Measurements from ENCODE around the gene RDH13. TPM values are rescaled to one million over a fixed set of nuclear protein-coding genes. Genes with fewer than 3 reads are reported as not detected.

RDH13 gene
- total and polyA plus RNA-seq, 10 of the 15 experiments (the other 5 are each of a cell fraction or from before 2014, with no cell fraction given), result 1.3 to 11.6 (median 8.9) TPM

DNA sequence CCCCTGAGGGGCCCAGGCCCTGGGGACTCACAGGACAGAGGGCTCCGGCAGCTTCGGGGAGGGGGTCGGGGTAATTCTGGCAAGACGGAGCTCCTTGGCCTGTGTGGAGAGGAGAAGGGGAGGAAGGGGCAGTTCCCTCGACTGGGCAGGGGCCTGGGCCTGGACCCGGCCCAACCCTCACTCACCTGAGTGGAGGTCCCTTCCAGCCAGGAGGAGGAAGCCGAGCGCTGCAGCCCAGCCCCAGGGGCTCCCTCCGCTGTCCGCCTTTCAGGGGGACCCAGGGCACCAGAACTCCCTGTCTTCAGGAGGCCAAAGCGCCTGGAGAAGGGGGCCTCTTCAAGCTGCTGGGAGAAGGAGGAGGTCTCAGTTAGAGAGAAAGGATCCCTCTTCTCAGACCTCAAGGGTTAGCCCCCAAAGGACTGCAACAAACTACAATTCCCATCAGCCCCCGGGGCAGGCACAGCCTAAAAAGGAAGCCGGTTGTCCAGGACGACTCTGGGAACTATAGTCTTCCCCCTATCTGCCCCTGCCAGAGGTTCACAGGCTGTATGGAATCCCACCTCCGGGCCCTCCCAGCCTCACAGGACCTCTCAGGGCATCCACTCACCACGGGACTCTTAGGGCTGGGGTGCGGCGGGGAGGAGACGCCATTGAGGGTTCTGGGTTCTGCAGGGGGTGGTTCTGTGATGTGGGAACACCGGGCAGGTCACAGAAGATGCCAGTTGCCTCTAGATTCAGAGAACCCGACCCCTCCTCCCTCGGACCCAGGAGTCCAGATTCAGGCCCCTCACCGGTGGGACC is 32.5 kb upstream of the RDH13 start:
- peak; percentile 57 for ATAC-seq
- H3K4me1 ChIP-seq (ENCODE audit: control insufficient read depth, insufficient read depth, low read length), result no peaks in the 10 kb centered on the region
- BruUV-seq (replicated peaks), result no TSS peak
- H3K9me3 ChIP-seq (replicated peaks; ENCODE audit: control insufficient read depth, insufficient read depth, low read length), result no peaks in the 10 kb centered on the region
- CTCF ChIA-PET, result no interaction called here
- DNase-seq (ENCODE audit: low read depth, low spot score), result no peak
- H4K20me1 ChIP-seq (ENCODE audit: control insufficient read depth, insufficient read depth), result no peaks in the 10 kb centered on the region
- TF ChIP-seq SRF (IDR thresholded peaks at IDR 0.05; ENCODE audit: low read depth in 2 of 2, low read length in 2 of 2) (0 out of 4 replicates have a peak, but pooled peaks of 1 of the 2 experiments have one; percentile 53), E2F8 (IDR thresholded peaks at IDR 0.05; ENCODE audit: low read depth, partially characterized antibody) (no peak), HCFC1 (IDR thresholded peaks at IDR 0.05; ENCODE audit: low read length) (peak; percentile 45; the same call in 1 of the 2 replicates), SIX5 (IDR thresholded peaks at IDR 0.05; ENCODE audit: low read depth, low read length, severe bottlenecking) (peak; percentile 66)
- WGBS (ENCODE audit: insufficient coverage, insufficient replicate concordance, low lambda C conversion rate, missing lambda C conversion rate), result 90% methylated on average over 21 of the region's 23 CpGs
- POLR2A ChIA-PET, result no interaction called here
- H3K27me3 ChIP-seq (replicated peaks in 1 of 2; ENCODE audit: control insufficient read depth in 2 of 2, insufficient read depth in 2 of 2, low read length in 1 of 2), result no peaks in the 10 kb centered on the region
- no peak overlapping the region for H3K4me2 ChIP-seq (ENCODE audit: control insufficient read depth, insufficient read depth)
- H3K79me2 ChIP-seq (ENCODE audit: control insufficient read depth, insufficient read depth, low read length), result no peaks in the 10 kb centered on the region
- SMC1A ChIA-PET (ENCODE audit: uncharacterized antibody, unreplicated experiment), result no interaction called here
- no peak overlapping the region for H2AFZ ChIP-seq (ENCODE audit: control insufficient read depth, low read depth, low read length)
- in situ Hi-C loops (cut with MboI) (no loop called here), intact Hi-C loops (cut with micrococcal nuclease; ENCODE audit: unreplicated experiment) (no loop called here)
- no peak for FAIRE-seq
- peaks cover 0 to 2% of the 10 kb centered on the region in 2 experiments; a peak in 2 of 4 replicates for H3K36me3 ChIP-seq (ENCODE audit: control insufficient read depth in 2 of 2, insufficient read depth in 2 of 2, low read length in 1 of 2)
- no peak overlapping the region for H3K4me3 ChIP-seq
- H3K9ac ChIP-seq (ENCODE audit: control insufficient read depth, insufficient read depth, low read length), result no peak overlapping the region
- RAD21 ChIA-PET (ENCODE audit: unreplicated experiment), result no interaction called here
- H3K27ac ChIP-seq (ENCODE audit: control insufficient read depth, insufficient read depth), result no peak overlapping the region

All from GM12878 (cell line).